Peyer's patch (tissue), 4 donors: ENCODE data around the gene PPP1R13B.

Source experiments
- POLR2A ChIP-seq, 2 donors: fragments of 450-650 bp; IDR thresholded peaks; one replicate each; pipeline ENCODE4 v1.5.1; 2017; ENCODE audit warnings: antibody characterized with exemption in 2 of 2, mild to moderate bottlenecking in 2 of 2, moderate library complexity in 2 of 2
- TF ChIP-seq, protein P1 (sequence below), 6 experiments: fragments of 450-650 bp in 4 of 6; fragments of 200-600 bp in 2 of 6; sonication (generic) in 1 of 6; IDR thresholded peaks; one replicate each; pipeline ENCODE4 v1.5.1; 2017 to 2019; ENCODE audit warnings: antibody characterized with exemption in 6 of 6, mild to moderate bottlenecking in 3 of 6, moderate library complexity in 1 of 6

DNA sequence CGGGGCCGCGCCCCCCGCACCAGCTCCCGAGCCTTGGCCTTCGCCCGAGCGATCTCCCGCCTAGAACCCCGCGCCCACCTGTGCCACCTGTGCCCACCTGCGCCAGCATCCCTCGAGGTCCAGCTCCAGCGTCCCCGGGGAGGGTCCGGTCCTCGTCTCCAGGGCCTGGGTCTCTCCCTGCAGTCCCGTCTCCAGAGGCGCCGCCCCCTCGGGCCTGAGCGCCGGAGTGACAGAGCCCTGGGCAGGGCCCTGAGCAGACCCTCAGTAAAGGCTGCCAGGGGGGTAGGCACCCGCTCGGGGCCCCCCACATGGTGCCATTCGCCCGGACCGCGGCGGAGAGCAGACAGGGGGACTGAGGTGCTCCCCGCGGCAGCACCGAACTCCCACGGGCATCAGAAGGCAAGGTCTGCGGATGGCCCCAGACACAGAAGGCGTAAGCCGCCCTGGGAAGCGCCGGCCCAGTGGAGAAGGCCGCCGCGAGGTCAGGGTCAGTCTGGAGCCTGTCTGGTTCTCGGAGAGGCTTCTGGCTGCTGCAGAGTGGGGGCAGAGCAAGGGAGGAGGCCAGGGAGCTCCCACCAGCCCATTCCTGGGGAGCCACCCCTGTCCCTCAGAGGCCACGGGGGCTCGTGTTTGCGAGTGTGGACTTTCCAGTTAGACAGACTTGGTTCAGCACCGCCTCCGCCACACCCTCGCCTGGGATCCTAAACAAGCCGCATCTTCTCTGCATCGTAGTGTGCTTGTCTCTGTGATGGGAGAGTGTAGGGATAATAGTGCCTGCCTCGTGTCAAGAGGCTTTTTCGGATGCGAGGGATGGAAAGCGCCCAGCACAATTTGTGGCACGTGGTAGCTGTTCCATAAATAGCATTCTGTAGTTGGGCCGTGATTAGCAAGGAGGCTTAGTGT, 1.1 kb upstream of the PPP1R13B start:
- TF ChIP-seq, protein P1, sequence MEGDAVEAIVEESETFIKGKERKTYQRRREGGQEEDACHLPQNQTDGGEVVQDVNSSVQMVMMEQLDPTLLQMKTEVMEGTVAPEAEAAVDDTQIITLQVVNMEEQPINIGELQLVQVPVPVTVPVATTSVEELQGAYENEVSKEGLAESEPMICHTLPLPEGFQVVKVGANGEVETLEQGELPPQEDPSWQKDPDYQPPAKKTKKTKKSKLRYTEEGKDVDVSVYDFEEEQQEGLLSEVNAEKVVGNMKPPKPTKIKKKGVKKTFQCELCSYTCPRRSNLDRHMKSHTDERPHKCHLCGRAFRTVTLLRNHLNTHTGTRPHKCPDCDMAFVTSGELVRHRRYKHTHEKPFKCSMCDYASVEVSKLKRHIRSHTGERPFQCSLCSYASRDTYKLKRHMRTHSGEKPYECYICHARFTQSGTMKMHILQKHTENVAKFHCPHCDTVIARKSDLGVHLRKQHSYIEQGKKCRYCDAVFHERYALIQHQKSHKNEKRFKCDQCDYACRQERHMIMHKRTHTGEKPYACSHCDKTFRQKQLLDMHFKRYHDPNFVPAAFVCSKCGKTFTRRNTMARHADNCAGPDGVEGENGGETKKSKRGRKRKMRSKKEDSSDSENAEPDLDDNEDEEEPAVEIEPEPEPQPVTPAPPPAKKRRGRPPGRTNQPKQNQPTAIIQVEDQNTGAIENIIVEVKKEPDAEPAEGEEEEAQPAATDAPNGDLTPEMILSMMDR (IDR thresholded peaks at IDR 0.05) = no peak
- no peak for TF ChIP-seq POLR2A (IDR thresholded peaks at IDR 0.05)
